H1 (cell line): ENCODE data around the gene KNCN. TPM values are rescaled to one million over a fixed set of nuclear protein-coding genes. Genes with fewer than 3 reads are reported as not detected.

Source experiments
- CTCF ChIA-PET: fragments of 300-600 bp; sonication (Branson Sonifier 250); formaldehyde crosslinking; loops from one replicate; lab custom pipeline; 2021; ENCODE audit not compliant: partially characterized antibody; lab: Charles Lee
- POLR2A ChIA-PET: fragments of 300-600 bp; sonication (Branson Sonifier 250); formaldehyde crosslinking; loops from one replicate; lab custom pipeline; 2021; ENCODE audit warnings: inconsistent platforms; ENCODE audit not compliant: partially characterized antibody; lab: Charles Lee
- DNase-seq, 2 experiments: peaks; one replicate each; pipeline versions ENCODE4 v3.0.0 to v3.0.0-alpha.2; 2010 to 2022; ENCODE audit warnings: low spot score in 2 of 2, low read depth in 1 of 2, mixed read lengths in 1 of 2
- FAIRE-seq: peaks from 2 replicates; lab custom pipeline; 2011; peaks lifted over from hg19 to GRCh38; lab: Jason Lieb, UNC
- H2AFZ ChIP-seq: 2 replicates; pipeline ENCODE4 v1.8.1; 2012; ENCODE audit warnings: low read length, inconsistent platforms
- H2AK5ac ChIP-seq: 2 replicates; pipeline ENCODE4 v1.6.1; 2013; ENCODE audit warnings: low read depth, low read length
- H2BK120ac ChIP-seq: replicated peaks from 2 replicates; pipeline ENCODE3; 2013; ENCODE audit warnings: low read depth, low read length, inconsistent platforms
- H2BK12ac ChIP-seq: 2 replicates; pipeline ENCODE4 v1.6.1; 2013; ENCODE audit warnings: low read depth, low read length
- H2BK15ac ChIP-seq: 2 replicates; pipeline ENCODE4 v1.6.1; 2013; ENCODE audit warnings: low read length
- H2BK20ac ChIP-seq: 2 replicates; pipeline ENCODE4 v1.6.1; 2013; ENCODE audit warnings: low read length
- H2BK5ac ChIP-seq: 2 replicates; pipeline ENCODE4 v1.6.1; 2013; ENCODE audit warnings: low read depth, low read length
- H3K14ac ChIP-seq: 2 replicates; pipeline ENCODE4 v1.6.1; 2013; ENCODE audit warnings: inconsistent platforms; ENCODE audit not compliant: insufficient read length
- H3K18ac ChIP-seq: 2 replicates; pipeline ENCODE4 v1.6.1; 2013; ENCODE audit warnings: low read length; ENCODE audit errors: extremely low read depth
- H3K23ac ChIP-seq: 2 replicates; pipeline ENCODE4 v1.6.1; 2013; ENCODE audit warnings: inconsistent platforms; ENCODE audit not compliant: insufficient read length
- H3K23me2 ChIP-seq: 2 replicates; pipeline ENCODE4 v1.6.1; 2013; ENCODE audit warnings: low read depth, low read length
- H3K27ac ChIP-seq: 2 replicates; pipeline ENCODE4 v1.6.1; 2011; ENCODE audit warnings: low read depth, low read length, inconsistent platforms
- H3K27me3 ChIP-seq, 4 experiments: replicated peaks in 1 of 4; 1 replicate in 1 of 4; 2 replicates in 3 of 4; pipeline versions ENCODE4 v1.6.1 to v1.8.1; 2011 to 2013; ENCODE audit warnings: low read length in 3 of 4, mild to moderate bottlenecking in 3 of 4, inconsistent platforms in 2 of 4, mixed read lengths in 2 of 4, moderate library complexity in 1 of 4; ENCODE audit not compliant: control insufficient read depth in 3 of 4, insufficient read depth in 3 of 4; ENCODE audit errors: extremely low read depth in 1 of 4
- H3K36me3 ChIP-seq, 4 experiments: 2 replicates each; pipeline versions ENCODE4 v1.6.1 to v1.8.1; 2011 to 2013; ENCODE audit warnings: mild to moderate bottlenecking in 4 of 4, low read length in 3 of 4, moderate library complexity in 2 of 4, control low read depth in 1 of 4, inconsistent platforms in 1 of 4; ENCODE audit not compliant: insufficient read depth in 4 of 4, control insufficient read depth in 2 of 4
- H3K4ac ChIP-seq: replicated peaks from 2 replicates; pipeline ENCODE3; 2013; ENCODE audit warnings: low read length, low read depth, mixed read lengths, inconsistent platforms; ENCODE audit not compliant: insufficient read length
- H3K4me1 ChIP-seq, 4 experiments: replicated peaks in 1 of 4; 1 replicate in 1 of 4; 2 replicates in 3 of 4; pipeline versions ENCODE4 v1.6.1 to v1.8.1; 2011 to 2013; ENCODE audit warnings: low read length in 3 of 4, inconsistent platforms in 2 of 4, mixed read lengths in 1 of 4; ENCODE audit not compliant: insufficient read depth in 4 of 4, control insufficient read depth in 3 of 4
- H3K4me2 ChIP-seq, 2 experiments: 2 replicates each; pipeline versions ENCODE4 v1.6.1 to v1.8.1; 2011 to 2013; ENCODE audit warnings: low read depth in 2 of 2, low read length in 2 of 2, control low read depth in 1 of 2, inconsistent platforms in 1 of 2, mild to moderate bottlenecking in 1 of 2; ENCODE audit not compliant: insufficient read depth in 1 of 2
- H3K4me3 ChIP-seq, 4 experiments: fragments of 200-600, 300-600 bp in 1 of 4; sonication (generic), shearing (Covaris generic), sonication (Bioruptor Twin) in 1 of 4; 2 replicates each; pipeline versions ENCODE4 v1.5.1 to v1.8.1; 2011 to 2016; ENCODE audit warnings: low read length in 4 of 4, low read depth in 3 of 4, control low read depth in 2 of 4, inconsistent platforms in 2 of 4, mild to moderate bottlenecking in 2 of 4, mixed read lengths in 1 of 4, moderate library complexity in 1 of 4; ENCODE audit not compliant: insufficient read depth in 2 of 4; ENCODE audit errors: extremely low read depth in 1 of 4
- H3K56ac ChIP-seq: replicated peaks from 2 replicates; pipeline ENCODE3; 2013; ENCODE audit warnings: low read depth, mild to moderate bottlenecking, mixed read lengths, low read length, inconsistent platforms; ENCODE audit not compliant: insufficient read length
- H3K79me1 ChIP-seq: 2 replicates; pipeline ENCODE4 v1.6.1; 2013; ENCODE audit warnings: low read depth, low read length, control low read depth
- H3K79me2 ChIP-seq, 2 experiments: 2 replicates each; pipeline versions ENCODE4 v1.6.1 to v1.8.1; 2012 to 2013; ENCODE audit warnings: low read length in 2 of 2, mild to moderate bottlenecking in 2 of 2, inconsistent platforms in 1 of 2; ENCODE audit not compliant: insufficient read depth in 2 of 2, control insufficient read depth in 1 of 2
- H3K9ac ChIP-seq, 4 experiments: replicated peaks in 1 of 4; 1 replicate in 1 of 4; 2 replicates in 3 of 4; pipeline versions ENCODE4 v1.6.1 to v1.8.1; 2011 to 2013; ENCODE audit warnings: low read depth in 3 of 4, low read length in 3 of 4, control low read depth in 2 of 4, mild to moderate bottlenecking in 2 of 4, moderate library complexity in 2 of 4, inconsistent platforms in 1 of 4; ENCODE audit errors: extremely low read depth in 1 of 4
- H3K9me3 ChIP-seq, 2 experiments: 2 replicates each; pipeline versions ENCODE4 v1.6.1 to v1.8.1; 2012 to 2013; ENCODE audit warnings: mild to moderate bottlenecking in 2 of 2, moderate library complexity in 2 of 2, control low read depth in 1 of 2, inconsistent platforms in 1 of 2, low read depth in 1 of 2, low read length in 1 of 2, mixed read lengths in 1 of 2; ENCODE audit not compliant: insufficient read depth in 2 of 2
- H4K20me1 ChIP-seq, 2 experiments: replicated peaks in 1 of 2; 2 replicates each; pipeline versions ENCODE3 to v1.8.1; 2011 to 2013; ENCODE audit warnings: inconsistent platforms in 2 of 2, low read length in 2 of 2, mild to moderate bottlenecking in 1 of 2; ENCODE audit not compliant: insufficient read depth in 2 of 2, control insufficient read depth in 1 of 2
- H4K5ac ChIP-seq: 2 replicates; pipeline ENCODE4 v1.6.1; 2013; ENCODE audit warnings: low read length, low read depth, mixed read lengths, inconsistent platforms; ENCODE audit not compliant: insufficient read length
- H4K8ac ChIP-seq: 2 replicates; pipeline ENCODE4 v1.8.0; 2013; ENCODE audit warnings: mild to moderate bottlenecking, moderate library complexity, low read length, inconsistent platforms; ENCODE audit not compliant: insufficient read depth; ENCODE audit errors: extremely low read depth
- H4K91ac ChIP-seq: replicated peaks from 2 replicates; pipeline ENCODE3; 2013; ENCODE audit warnings: low read length, mixed read lengths, inconsistent platforms; ENCODE audit not compliant: insufficient read length
- CBX5 ChIP-seq: fragments of 300-800, 300-1000 bp; sonication (generic); IDR thresholded peaks from 2 replicates; pipeline ENCODE4 v1.7.1; 2016; ENCODE audit warnings: antibody characterized with exemption, low read length, low read depth
- CEBPB ChIP-seq: IDR thresholded peaks from 2 replicates; pipeline ENCODE4 v1.6.1; 2012; ENCODE audit warnings: low read depth, low read length
- CTCF ChIP-seq, 3 experiments: IDR thresholded peaks; 1 replicate in 2 of 3; 2 replicates in 1 of 3; pipeline versions ENCODE4 v1.5.1 to v1.6.1; 2011; ENCODE audit warnings: low read length in 3 of 3, mild to moderate bottlenecking in 3 of 3, inconsistent platforms in 2 of 3, low read depth in 1 of 3, moderate library complexity in 1 of 3; ENCODE audit not compliant: insufficient read depth in 1 of 3; ENCODE audit errors: control extremely low read depth in 1 of 3
- E2F6 ChIP-seq: IDR thresholded peaks from 2 replicates; pipeline ENCODE4 v1.6.1; 2012; ENCODE audit warnings: inconsistent platforms
- GTF2F1 ChIP-seq: IDR thresholded peaks from 2 replicates; pipeline ENCODE4 v1.6.1; 2012; ENCODE audit warnings: low read depth, low read length, improper control_type of control experiment, borderline replicate concordance
- POLR2AphosphoS5 ChIP-seq: IDR thresholded peaks from 2 replicates; pipeline ENCODE4 v1.6.1; 2011; ENCODE audit warnings: low read depth, low read length
- POU5F1 ChIP-seq: IDR thresholded peaks from 2 replicates; pipeline ENCODE4 v1.6.1; 2011; ENCODE audit warnings: low read depth, mild to moderate bottlenecking, low read length, moderate library complexity
- SP2 ChIP-seq: IDR thresholded peaks from 2 replicates; pipeline ENCODE4 v1.6.1; 2012; ENCODE audit warnings: mild to moderate bottlenecking, low read length, inconsistent platforms
- USF2 ChIP-seq: IDR thresholded peaks from 2 replicates; pipeline ENCODE4 v1.6.1; 2011; ENCODE audit warnings: low read length, improper control_type of control experiment
- ZNF274 ChIP-seq: IDR thresholded peaks from 2 replicates; pipeline ENCODE4 v1.7.0; 2012; ENCODE audit warnings: low read length, borderline replicate concordance; ENCODE audit errors: extremely low read depth
- WGBS, 2 experiments: shearing (Covaris generic) in 1 of 2; methylation state at CpG; one replicate each; pipeline versions ENCODE4 v1.1.6 to v1.1.7; 2013 to 2015; ENCODE audit warnings: low lambda C conversion rate in 2 of 2, mixed read lengths in 2 of 2, inconsistent platforms in 1 of 2, low coverage in 1 of 2, missing lambda C conversion rate in 1 of 2; ENCODE audit not compliant: insufficient replicate concordance in 2 of 2, insufficient coverage in 1 of 2, insufficient read length in 1 of 2; ENCODE audit errors: extremely low coverage in 1 of 2, missing lambda C conversion rate in 1 of 2; 5-methylcytosine and 5-hydroxymethylcytosine counted together
- polyA plus RNA-seq, 7 experiments: library from polyadenylated mRNA; depleted of rRNA in 3 of 7; stranded (reverse) in 5 of 7; unstranded in 2 of 7; fragments of >200 nt in 5 of 7; fragments of 200-250 nt in 2 of 7; gene quantifications; 1 replicate in 5 of 7; 2 replicates in 1 of 7; 4 replicates in 1 of 7; pipeline versions ENCODE4 v1.2.1 to v1.2.3, GENCODE V29; 2011 to 2013; ENCODE audit warnings: missing spikeins in 2 of 7, mixed read lengths in 2 of 7
- total RNA-seq: library from RNA; stranded (reverse); fragmentation: NEBNext Ultra II Directional; extraction: Animal tissue kit (Norgen Biotek cat#: 25700); gene quantifications from 2 replicates; pipeline ENCODE4 v1.2.1, GENCODE V29; 2021

Gene KNCN
- total and polyA plus RNA-seq, 2 of the 8 experiments (the other 6 are each of a cell fraction or from before 2014, with no cell fraction given) = not detected

- Histone ChIP-seq H3K4me1 (peaks cover 0 to 3% (median under 1%) of the 10 kb centered on the region in 4 experiments; a peak in 1 of 7 replicates), H3K56ac (no peak overlapping the region), H2BK120ac (no peak overlapping the region), H4K91ac (no peak overlapping the region), H2BK20ac (no peak overlapping the region), H2AFZ (no peak overlapping the region), H4K8ac (no peak overlapping the region), H2BK5ac (no peak overlapping the region), H3K36me3 (peaks cover 0 to 9% (median 0%) of the 10 kb centered on the region in 4 experiments; a peak in 2 of 8 replicates), H3K79me1 (no peaks in the 10 kb centered on the region), H3K4me3 (no peak overlapping the region), H3K14ac (no peak overlapping the region), H2AK5ac (no peak overlapping the region), H3K9me3 (no peaks in the 10 kb centered on the region), H3K23ac (no peak overlapping the region), H4K5ac (no peak overlapping the region), H3K4ac (no peak overlapping the region), H4K20me1 (no peaks in the 10 kb centered on the region), H3K27ac (no peak overlapping the region), H3K18ac (no peak overlapping the region), H3K23me2 (no peaks in the 10 kb centered on the region), H3K9ac (no peak overlapping the region), H3K4me2 (no peak overlapping the region), H2BK15ac (no peak overlapping the region), H3K79me2 (no peaks in the 10 kb centered on the region), H3K27me3 (no peaks in the 10 kb centered on the region), H2BK12ac (no peak overlapping the region)
- ChIA-PET POLR2A (interaction anchor here (1.1 kb wide), 1 partner anchor 20 kb away, joined by 3 read pairs; the partner anchor contains the start of gene MKNK1), CTCF (interaction anchor here (0.8 to 8.2 kb wide), 6 partner anchors 12 to 590 kb away, joined by 3 to 52 read pairs (median 4); partner anchors contain the start of gene MKNK1)
- DNase-seq (no peak), FAIRE-seq (no peak)
- WGBS, 2 experiments = 87% methylated on average over 5 of the region's 5 CpGs; no CpG with 5 or more reads in 1 of the 2 experiments
- TF ChIP-seq CTCF (IDR thresholded peaks at IDR 0.05; ENCODE audit: control extremely low read depth in 1 of 3, insufficient read depth in 1 of 3, low read depth in 1 of 3, low read length in 3 of 3) (no peak), SP2 (no peak), E2F6 (no peak), CEBPB (no peak), GTF2F1 (no peak), POU5F1 (no peak), ZNF274 (no peak), CBX5 (no peak), USF2 (no peak), POLR2AphosphoS5 (no peak)
Measured at GRCh38 chr1:46583494-46583893, 32.0 kb upstream of the KNCN start.
